GM23338 (cell line): Measurements from ENCODE around the gene SLC35F6. TPM values are rescaled to one million over a fixed set of nuclear protein-coding genes. Genes with fewer than 3 reads are reported as not detected.

ENCODE experiments used
- ATAC-seq: fragments of 200-7000 bp; cut with Tn5 transposase; 3 replicates; pipeline ENCODE4 v1.9.1; 2020
- DNase-seq: peaks from one replicate; pipeline ENCODE4 v3.0.0-alpha.2; 2015; ENCODE audit warnings: low spot score
- H2AFZ ChIP-seq: fragments of 200-600 bp; sonication (generic); 2 replicates; pipeline ENCODE4 v1.8.0; 2016; ENCODE audit warnings: antibody characterized with exemption, mild to moderate bottlenecking, moderate library complexity
- H3F3A ChIP-seq: fragments of 200-600 bp; sonication (generic); replicated peaks from 2 replicates; pipeline ENCODE4 v1.8.0; 2017; ENCODE audit warnings: antibody characterized with exemption, mixed run types, low read depth
- H3K27ac ChIP-seq: fragments of 200-600 bp; sonication (generic); 2 replicates; pipeline ENCODE4 v1.6.1; 2016; ENCODE audit warnings: low read depth
- H3K27me3 ChIP-seq: fragments of 200-600 bp; sonication (generic); 2 replicates; pipeline ENCODE4 v1.8.0; 2016; ENCODE audit warnings: mild to moderate bottlenecking, mixed run types, moderate library complexity; ENCODE audit not compliant: insufficient read depth
- H3K36me3 ChIP-seq: fragments of 200-600 bp; sonication (generic); 2 replicates; pipeline ENCODE4 v1.8.0; 2016; ENCODE audit warnings: mild to moderate bottlenecking; ENCODE audit not compliant: insufficient read depth
- H3K4me1 ChIP-seq: fragments of 200-600 bp; sonication (generic); 2 replicates; pipeline ENCODE4 v1.8.0; 2016; ENCODE audit warnings: mild to moderate bottlenecking, moderate library complexity; ENCODE audit not compliant: insufficient read depth
- H3K4me2 ChIP-seq: fragments of 200-600 bp; sonication (generic); 2 replicates; pipeline ENCODE4 v1.7.1; 2017; ENCODE audit warnings: mixed run types
- H3K4me3 ChIP-seq: fragments of 200-600 bp; sonication (generic); 2 replicates; pipeline ENCODE4 v1.6.1; 2016; ENCODE audit warnings: mixed run types
- H3K79me2 ChIP-seq: fragments of 200-600 bp; sonication (generic); replicated peaks from 2 replicates; pipeline ENCODE4 v1.8.0; 2017; ENCODE audit warnings: mild to moderate bottlenecking; ENCODE audit not compliant: insufficient read depth
- H3K9me2 ChIP-seq: fragments of 200-600 bp; sonication (generic); 2 replicates; pipeline ENCODE4 v1.8.0; 2017; ENCODE audit not compliant: insufficient read depth
- H4K20me1 ChIP-seq: fragments of 200-600 bp; sonication (generic); replicated peaks from 2 replicates; pipeline ENCODE4 v1.8.0; 2017; ENCODE audit warnings: mild to moderate bottlenecking; ENCODE audit not compliant: insufficient read depth
- H3K27ac Mint-ChIP-seq: 2 replicates; pipeline ENCODE4 v1.8.0; 2020; ENCODE audit warnings: inconsistent platforms, mild to moderate bottlenecking, moderate library complexity, mixed read lengths
- H3K27me3 Mint-ChIP-seq: 3 replicates; pipeline ENCODE4 v1.8.0; 2022; ENCODE audit warnings: low read depth, mild to moderate bottlenecking, moderate library complexity, mixed read lengths, inconsistent platforms; ENCODE audit not compliant: insufficient read depth, poor library complexity
- H3K36me3 Mint-ChIP-seq: 3 replicates; pipeline ENCODE4 v1.8.0; 2021; ENCODE audit warnings: low read depth, mild to moderate bottlenecking, inconsistent platforms, moderate library complexity, mixed read lengths
- H3K4me1 Mint-ChIP-seq: 3 replicates; pipeline ENCODE4 v1.8.0; 2020; ENCODE audit warnings: mild to moderate bottlenecking, inconsistent platforms, mixed read lengths
- H3K4me3 Mint-ChIP-seq: 3 replicates; pipeline ENCODE4 v1.8.0; 2021; ENCODE audit warnings: moderate library complexity, mild to moderate bottlenecking, inconsistent platforms, mixed read lengths
- H3K9me3 Mint-ChIP-seq: 3 replicates; pipeline ENCODE4 v1.8.0; 2020; ENCODE audit warnings: moderate library complexity, mild to moderate bottlenecking, inconsistent platforms, mixed read lengths
- CREB1 ChIP-seq: fragments of 250-450 bp; sonication (Bioruptor Pico); IDR thresholded peaks from 2 replicates; pipeline ENCODE4 v1.5.0; 2020; ENCODE audit warnings: low read depth, mild to moderate bottlenecking, moderate library complexity
- EZH2 ChIP-seq: fragments of 200-600 bp; sonication (generic); IDR thresholded peaks from one replicate; pipeline ENCODE4 v1.8.0; 2017; ENCODE audit warnings: antibody characterized with exemption, mild to moderate bottlenecking, low read depth; ENCODE audit not compliant: unreplicated experiment
- JUNB ChIP-seq: IDR thresholded peaks from one replicate; pipeline ENCODE4 v1.6.1; 2016; ENCODE audit warnings: antibody characterized with exemption; ENCODE audit not compliant: unreplicated experiment
- NANOG ChIP-seq: IDR thresholded peaks from 2 replicates; pipeline ENCODE4 v1.6.1; 2016; ENCODE audit warnings: antibody characterized with exemption, borderline replicate concordance
- POLR2AphosphoS5 ChIP-seq: IDR thresholded peaks from 2 replicates; pipeline ENCODE4 v1.6.1; 2016; ENCODE audit warnings: antibody characterized with exemption, low read depth
- STAT1 ChIP-seq: IDR thresholded peaks from one replicate; pipeline ENCODE4 v1.6.1; 2016; ENCODE audit warnings: antibody characterized with exemption; ENCODE audit not compliant: unreplicated experiment
- ZNF114 ChIP-seq: fragments of 250-450 bp; sonication (Bioruptor Pico); IDR thresholded peaks from 2 replicates; pipeline ENCODE4 v1.5.0; 2020; ENCODE audit warnings: mild to moderate bottlenecking, moderate library complexity
- polyA plus RNA-seq: library from polyadenylated mRNA; unstranded; fragments of >200 nt; fragmentation: Nextera tagmentation; extraction: Ambion mirVana; gene quantifications from 2 replicates; pipeline ENCODE4 v1.2.1, GENCODE V29; 2016
- total RNA-seq: library from RNA; depleted of rRNA; stranded (reverse); fragments of >200 nt; shearing (Covaris generic); gene quantifications from 2 replicates; pipeline ENCODE4 v1.2.3, GENCODE V29; 2014
- TF ChIP-seq, protein P1 (sequence below): IDR thresholded peaks from one replicate; pipeline ENCODE4 v1.6.1; 2018; ENCODE audit warnings: antibody characterized with exemption; ENCODE audit not compliant: unreplicated experiment
- TF ChIP-seq, protein P2 (sequence below), 2 experiments: fragments of 200-600 bp in 1 of 2; sonication (generic) in 1 of 2; conservative IDR thresholded peaks; 2 replicates each; pipeline versions ENCODE4 v1.5.1 to v1.6.1; 2016 to 2017; ENCODE audit warnings: antibody characterized with exemption in 2 of 2, low read depth in 2 of 2, mild to moderate bottlenecking in 2 of 2, moderate library complexity in 1 of 2

The SLC35F6 gene
- total and polyA plus RNA-seq, 2 experiments from 2014 or later = 6.0 to 15.0 TPM

DNA sequence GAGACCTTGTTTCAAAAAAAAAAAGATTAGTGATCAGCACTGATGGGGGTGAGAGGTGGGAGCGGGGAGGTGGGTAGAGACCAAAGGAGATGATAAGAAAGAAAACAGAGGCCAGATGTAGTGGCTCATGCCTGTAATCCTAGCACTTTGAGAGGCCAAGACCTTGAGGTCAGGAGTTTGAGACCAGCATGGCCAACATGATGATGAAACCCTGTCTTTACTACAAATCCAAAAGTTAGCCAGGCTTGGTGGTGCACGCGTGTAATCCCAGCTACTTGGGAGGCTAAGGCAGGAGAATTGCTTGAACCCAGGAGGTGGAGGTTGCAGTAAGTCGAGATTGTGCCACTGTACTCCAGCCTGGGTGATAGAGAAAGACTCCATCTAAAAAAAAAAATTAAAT lies 9.5 kb upstream of the SLC35F6 start:
- DNase-seq = no peak
- no peaks in the 10 kb centered on the region for H3K36me3 ChIP-seq
- H3K27me3 ChIP-seq = peaks cover 23% of the 10 kb centered on the region
- peaks cover 33% of the 10 kb centered on the region for H3K4me1 ChIP-seq
- H3K4me2 ChIP-seq = no peak overlapping the region
- Mint-ChIP-seq H3K27me3 (peaks cover 27% of the 10 kb centered on the region), H3K4me1 (peaks cover 62% of the 10 kb centered on the region), H3K27ac (no peak overlapping the region), H3K4me3 (no peak overlapping the region), H3K9me3 (peaks cover 13% of the 10 kb centered on the region), H3K36me3 (peaks cover 10% of the 10 kb centered on the region)
- H3K27ac ChIP-seq = no peak overlapping the region
- TF ChIP-seq CREB1 (CRISPR knock-in tag) (no peak), EZH2 (no peak), JUNB (no peak), NANOG (no peak), STAT1 (no peak), POLR2AphosphoS5 (no peak)
- TF ChIP-seq, protein P1, sequence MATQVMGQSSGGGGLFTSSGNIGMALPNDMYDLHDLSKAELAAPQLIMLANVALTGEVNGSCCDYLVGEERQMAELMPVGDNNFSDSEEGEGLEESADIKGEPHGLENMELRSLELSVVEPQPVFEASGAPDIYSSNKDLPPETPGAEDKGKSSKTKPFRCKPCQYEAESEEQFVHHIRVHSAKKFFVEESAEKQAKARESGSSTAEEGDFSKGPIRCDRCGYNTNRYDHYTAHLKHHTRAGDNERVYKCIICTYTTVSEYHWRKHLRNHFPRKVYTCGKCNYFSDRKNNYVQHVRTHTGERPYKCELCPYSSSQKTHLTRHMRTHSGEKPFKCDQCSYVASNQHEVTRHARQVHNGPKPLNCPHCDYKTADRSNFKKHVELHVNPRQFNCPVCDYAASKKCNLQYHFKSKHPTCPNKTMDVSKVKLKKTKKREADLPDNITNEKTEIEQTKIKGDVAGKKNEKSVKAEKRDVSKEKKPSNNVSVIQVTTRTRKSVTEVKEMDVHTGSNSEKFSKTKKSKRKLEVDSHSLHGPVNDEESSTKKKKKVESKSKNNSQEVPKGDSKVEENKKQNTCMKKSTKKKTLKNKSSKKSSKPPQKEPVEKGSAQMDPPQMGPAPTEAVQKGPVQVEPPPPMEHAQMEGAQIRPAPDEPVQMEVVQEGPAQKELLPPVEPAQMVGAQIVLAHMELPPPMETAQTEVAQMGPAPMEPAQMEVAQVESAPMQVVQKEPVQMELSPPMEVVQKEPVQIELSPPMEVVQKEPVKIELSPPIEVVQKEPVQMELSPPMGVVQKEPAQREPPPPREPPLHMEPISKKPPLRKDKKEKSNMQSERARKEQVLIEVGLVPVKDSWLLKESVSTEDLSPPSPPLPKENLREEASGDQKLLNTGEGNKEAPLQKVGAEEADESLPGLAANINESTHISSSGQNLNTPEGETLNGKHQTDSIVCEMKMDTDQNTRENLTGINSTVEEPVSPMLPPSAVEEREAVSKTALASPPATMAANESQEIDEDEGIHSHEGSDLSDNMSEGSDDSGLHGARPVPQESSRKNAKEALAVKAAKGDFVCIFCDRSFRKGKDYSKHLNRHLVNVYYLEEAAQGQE = no peak
- TF ChIP-seq, protein P2, sequence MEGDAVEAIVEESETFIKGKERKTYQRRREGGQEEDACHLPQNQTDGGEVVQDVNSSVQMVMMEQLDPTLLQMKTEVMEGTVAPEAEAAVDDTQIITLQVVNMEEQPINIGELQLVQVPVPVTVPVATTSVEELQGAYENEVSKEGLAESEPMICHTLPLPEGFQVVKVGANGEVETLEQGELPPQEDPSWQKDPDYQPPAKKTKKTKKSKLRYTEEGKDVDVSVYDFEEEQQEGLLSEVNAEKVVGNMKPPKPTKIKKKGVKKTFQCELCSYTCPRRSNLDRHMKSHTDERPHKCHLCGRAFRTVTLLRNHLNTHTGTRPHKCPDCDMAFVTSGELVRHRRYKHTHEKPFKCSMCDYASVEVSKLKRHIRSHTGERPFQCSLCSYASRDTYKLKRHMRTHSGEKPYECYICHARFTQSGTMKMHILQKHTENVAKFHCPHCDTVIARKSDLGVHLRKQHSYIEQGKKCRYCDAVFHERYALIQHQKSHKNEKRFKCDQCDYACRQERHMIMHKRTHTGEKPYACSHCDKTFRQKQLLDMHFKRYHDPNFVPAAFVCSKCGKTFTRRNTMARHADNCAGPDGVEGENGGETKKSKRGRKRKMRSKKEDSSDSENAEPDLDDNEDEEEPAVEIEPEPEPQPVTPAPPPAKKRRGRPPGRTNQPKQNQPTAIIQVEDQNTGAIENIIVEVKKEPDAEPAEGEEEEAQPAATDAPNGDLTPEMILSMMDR (conservative IDR thresholded peaks at IDR 0.05; ENCODE audit: low read depth in 2 of 2) = no peak
- H4K20me1 ChIP-seq = no peaks in the 10 kb centered on the region
- H3K79me2 ChIP-seq = no peaks in the 10 kb centered on the region
- no peak overlapping the region for H3K4me3 ChIP-seq
- peaks cover 8% of the 10 kb centered on the region for H3F3A ChIP-seq
- H3K9me2 ChIP-seq = 0 out of 2 replicates have a peak, but pooled peaks cover 4% of the 10 kb centered on the region
- H2AFZ ChIP-seq = no peak overlapping the region
- ATAC-seq = no peak

DNA sequence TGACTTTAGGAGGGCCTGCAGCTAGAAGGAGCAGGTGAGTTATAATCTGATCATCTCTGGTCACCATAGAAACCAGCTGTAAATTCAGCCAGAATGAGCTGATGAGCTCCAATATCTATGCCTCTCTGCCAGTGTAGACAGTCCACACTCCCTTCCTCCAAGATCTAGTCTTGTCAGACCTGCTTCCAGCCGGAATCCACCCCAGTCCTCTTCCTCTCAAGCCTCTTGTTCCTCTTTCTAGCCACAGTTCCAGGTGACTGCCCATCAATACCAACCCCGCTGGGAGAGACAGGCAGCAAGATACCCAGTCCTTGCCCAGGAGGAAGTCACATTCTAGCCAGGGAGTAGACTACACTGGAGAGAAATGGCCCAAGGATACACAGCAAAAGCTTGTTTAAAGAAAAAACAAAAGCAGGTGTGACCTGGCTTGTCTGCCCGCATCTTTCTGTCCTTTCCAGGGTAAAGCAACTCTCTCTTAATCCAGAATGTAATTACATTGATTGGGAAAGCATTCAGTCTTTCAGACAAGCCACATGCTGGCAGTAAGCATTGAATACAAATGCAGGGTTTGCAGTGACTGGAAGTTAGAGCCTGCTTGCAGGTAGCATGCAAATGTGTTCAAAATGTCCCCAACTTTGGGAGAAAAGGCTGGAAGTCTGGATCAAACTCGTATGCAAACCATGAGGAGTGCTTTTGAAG lies 9.0 kb upstream of the SLC35F6 start:
- peaks cover 10% of the 10 kb centered on the region for H3K36me3 Mint-ChIP-seq
- no peak overlapping the region for H2AFZ ChIP-seq
- H3K4me3 Mint-ChIP-seq = no peak overlapping the region
- peaks cover 57% of the 10 kb centered on the region for H3K4me1 Mint-ChIP-seq
- H3K4me1 ChIP-seq = peaks cover 31% of the 10 kb centered on the region
- peak; percentile 19 for ATAC-seq
- no peaks in the 10 kb centered on the region for H4K20me1 ChIP-seq
- peak; percentile 24 for DNase-seq
- H3K27ac ChIP-seq = 0 out of 2 replicates have a peak overlapping the region, but pooled peaks have one; percentile 18
- peaks cover 25% of the 10 kb centered on the region for H3K27me3 Mint-ChIP-seq
- H3K9me2 ChIP-seq = 0 out of 2 replicates have a peak, but pooled peaks cover 4% of the 10 kb centered on the region
- peaks cover 13% of the 10 kb centered on the region for H3K9me3 Mint-ChIP-seq
- H3K27ac Mint-ChIP-seq = no peak overlapping the region; the same call in 1 of the 2 replicates
- no peak overlapping the region for H3K4me3 ChIP-seq
- 0 out of 2 replicates have a peak overlapping the region, but pooled peaks have one; percentile 39 for H3K4me2 ChIP-seq
- H3K36me3 ChIP-seq = no peaks in the 10 kb centered on the region
- peaks cover 8% of the 10 kb centered on the region for H3F3A ChIP-seq
- peaks cover 22% of the 10 kb centered on the region for H3K27me3 ChIP-seq
- H3K79me2 ChIP-seq = no peaks in the 10 kb centered on the region
- no peak for TF ChIP-seq EZH2
- no peak for TF ChIP-seq POLR2AphosphoS5
- TF ChIP-seq, protein P2 (conservative IDR thresholded peaks at IDR 0.05; ENCODE audit: low read depth in 2 of 2) = no peak
- TF ChIP-seq, protein P1 = no peak
- no peak for TF ChIP-seq JUNB
- TF ChIP-seq ZNF114 (CRISPR knock-in tag) = no peak
